HFF-Myc (cell line): ENCODE measurements around the gene ITPR3.

ENCODE experiments used
- DNase-seq: peaks from one replicate; pipeline ENCODE4 v3.0.0-alpha.2; 2011; ENCODE audit warnings: low read depth; ENCODE audit errors: extremely low read depth
- H3K4me3 ChIP-seq: replicated peaks from 2 replicates; pipeline ENCODE4 v1.5.1; 2011; ENCODE audit warnings: low read depth, mild to moderate bottlenecking, control low read depth, low read length
- TF ChIP-seq, protein P1 (sequence below): IDR thresholded peaks from 2 replicates; pipeline ENCODE4 v1.5.1; 2012; ENCODE audit warnings: mild to moderate bottlenecking, low read depth, low read length, control low read depth; ENCODE audit errors: missing control alignments

Gene ITPR3

DNA sequence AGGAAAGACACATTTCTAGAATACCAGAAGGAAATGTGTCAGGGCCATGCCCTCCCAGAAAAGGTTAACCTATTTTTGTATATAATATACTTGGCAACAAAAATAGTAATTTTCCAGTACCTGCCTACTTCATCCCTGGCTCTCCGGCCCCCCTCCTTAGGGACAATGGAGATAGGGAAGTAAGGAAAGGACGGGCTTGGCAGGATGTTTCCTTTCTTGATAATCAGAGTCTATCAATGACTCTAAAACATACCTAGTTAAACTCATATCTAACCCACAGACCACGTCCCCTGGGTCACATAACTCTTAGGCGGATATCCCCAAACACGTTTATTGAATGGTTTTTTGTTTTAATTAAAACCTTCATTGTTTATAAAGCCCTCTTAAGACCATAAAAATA is 78.6 kb downstream of the ITPR3 start:
- no peak overlapping the region for H3K4me3 ChIP-seq
- DNase-seq = no peak
- TF ChIP-seq, protein P1, sequence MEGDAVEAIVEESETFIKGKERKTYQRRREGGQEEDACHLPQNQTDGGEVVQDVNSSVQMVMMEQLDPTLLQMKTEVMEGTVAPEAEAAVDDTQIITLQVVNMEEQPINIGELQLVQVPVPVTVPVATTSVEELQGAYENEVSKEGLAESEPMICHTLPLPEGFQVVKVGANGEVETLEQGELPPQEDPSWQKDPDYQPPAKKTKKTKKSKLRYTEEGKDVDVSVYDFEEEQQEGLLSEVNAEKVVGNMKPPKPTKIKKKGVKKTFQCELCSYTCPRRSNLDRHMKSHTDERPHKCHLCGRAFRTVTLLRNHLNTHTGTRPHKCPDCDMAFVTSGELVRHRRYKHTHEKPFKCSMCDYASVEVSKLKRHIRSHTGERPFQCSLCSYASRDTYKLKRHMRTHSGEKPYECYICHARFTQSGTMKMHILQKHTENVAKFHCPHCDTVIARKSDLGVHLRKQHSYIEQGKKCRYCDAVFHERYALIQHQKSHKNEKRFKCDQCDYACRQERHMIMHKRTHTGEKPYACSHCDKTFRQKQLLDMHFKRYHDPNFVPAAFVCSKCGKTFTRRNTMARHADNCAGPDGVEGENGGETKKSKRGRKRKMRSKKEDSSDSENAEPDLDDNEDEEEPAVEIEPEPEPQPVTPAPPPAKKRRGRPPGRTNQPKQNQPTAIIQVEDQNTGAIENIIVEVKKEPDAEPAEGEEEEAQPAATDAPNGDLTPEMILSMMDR = no peak

DNA sequence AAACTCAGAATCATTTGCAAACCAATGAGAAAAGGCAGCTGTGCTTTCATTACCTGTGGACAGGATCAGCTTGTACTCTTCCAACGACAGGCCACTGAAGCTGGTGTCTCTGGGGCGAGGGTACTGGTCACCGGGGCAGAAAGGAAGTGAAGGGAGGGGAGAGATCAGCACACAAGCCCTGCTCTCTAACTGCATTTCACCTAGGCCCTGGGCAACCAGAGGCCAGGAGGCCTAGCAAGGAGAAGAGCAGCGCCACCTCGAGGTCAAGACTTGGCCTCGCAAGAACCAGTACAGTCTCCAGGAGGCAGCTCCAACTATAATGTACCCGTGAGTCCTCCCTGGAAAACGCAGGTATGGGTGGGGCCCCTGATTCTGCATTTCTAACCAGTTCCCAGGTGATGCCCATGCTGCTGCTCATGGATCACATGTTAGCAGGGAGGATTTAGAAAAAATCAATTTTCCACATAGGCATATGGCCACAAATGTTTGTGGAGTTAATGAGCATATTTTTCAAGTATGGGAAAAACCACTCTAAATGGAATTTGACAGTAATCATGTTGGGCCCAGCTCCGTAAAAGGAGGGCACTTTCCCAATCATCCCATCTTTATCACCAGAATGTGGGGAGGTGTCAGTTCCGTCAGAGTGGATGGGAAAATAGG is 79.4 kb downstream of the ITPR3 start:
- H3K4me3 ChIP-seq = no peak overlapping the region
- TF ChIP-seq, protein P1 = peak; percentile 78
- DNase-seq = no peak

DNA sequence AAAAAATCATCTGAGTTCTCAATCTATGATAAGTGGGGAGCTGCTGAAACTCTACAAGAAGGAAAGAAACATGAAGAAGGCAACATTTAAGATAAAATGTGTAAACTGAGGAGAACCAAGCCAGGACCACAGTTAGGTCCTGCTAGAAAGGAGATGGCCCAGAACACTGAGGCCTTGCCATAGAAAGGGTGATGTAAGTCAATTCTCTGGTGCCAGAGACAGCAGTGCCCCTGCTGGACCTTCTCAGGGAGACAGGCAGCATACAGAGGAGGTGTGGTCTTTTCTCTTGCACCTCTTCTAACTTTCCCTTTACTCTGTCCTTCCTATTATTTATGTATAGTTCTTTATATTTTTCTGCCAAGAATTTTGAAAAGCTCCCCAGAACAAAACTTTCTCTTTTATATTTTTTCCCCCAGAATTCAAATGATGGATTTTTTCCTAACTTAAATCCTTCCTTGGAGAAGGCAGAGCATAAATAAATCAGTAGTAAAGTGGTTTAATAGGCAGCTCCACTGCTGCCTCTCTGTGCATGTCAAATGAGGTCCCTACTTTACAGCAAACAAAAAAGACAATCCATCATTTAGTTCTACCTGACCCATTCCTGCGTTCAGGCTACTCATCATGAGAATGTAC is 81.3 kb downstream of the ITPR3 start:
- no peak overlapping the region for H3K4me3 ChIP-seq
- DNase-seq = no peak
- TF ChIP-seq, protein P1 = peak; percentile 49

DNA sequence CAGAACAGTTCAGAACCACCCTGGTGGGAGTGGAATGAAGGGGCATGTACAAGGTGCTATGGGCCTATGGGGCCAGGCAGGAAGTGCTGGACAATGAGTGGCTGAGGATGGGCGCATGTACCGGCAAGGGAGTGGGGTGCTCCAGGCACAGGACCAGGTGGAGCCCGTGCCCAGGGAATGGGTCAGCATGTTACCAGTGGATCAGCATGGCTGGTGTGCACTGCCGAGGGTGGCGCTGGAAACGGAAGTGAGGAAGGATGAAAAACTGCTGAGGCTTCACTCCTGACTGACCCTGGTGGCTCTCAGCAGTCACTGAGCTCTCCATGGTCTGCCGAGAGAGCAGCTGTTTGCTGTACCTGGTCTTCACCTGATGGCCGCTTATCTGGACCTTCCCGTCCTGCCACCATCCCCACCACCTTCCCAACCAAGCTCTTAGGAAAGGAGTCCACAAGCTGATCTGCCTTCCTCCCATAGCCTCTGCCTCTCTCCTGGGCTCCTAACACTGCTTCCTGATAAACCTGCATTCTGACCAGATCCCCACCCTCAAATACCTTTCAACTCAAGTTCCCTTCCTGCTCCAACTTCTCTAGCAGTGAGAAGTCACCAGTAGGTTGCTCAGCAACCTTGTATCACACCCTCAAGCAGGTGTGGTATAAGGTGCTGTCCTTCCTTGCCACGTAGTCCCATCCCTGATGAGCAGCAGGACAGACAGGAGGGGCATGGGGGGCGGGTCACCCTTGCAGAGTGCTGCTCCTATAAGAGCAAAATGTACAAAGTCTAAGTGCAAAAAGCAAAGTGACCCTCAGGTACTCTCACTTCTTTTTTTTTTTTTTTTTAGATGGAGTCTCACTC is 83.3 kb downstream of the ITPR3 start:
- DNase-seq = no peak
- H3K4me3 ChIP-seq = no peak overlapping the region
- TF ChIP-seq, protein P1 = no peak

DNA sequence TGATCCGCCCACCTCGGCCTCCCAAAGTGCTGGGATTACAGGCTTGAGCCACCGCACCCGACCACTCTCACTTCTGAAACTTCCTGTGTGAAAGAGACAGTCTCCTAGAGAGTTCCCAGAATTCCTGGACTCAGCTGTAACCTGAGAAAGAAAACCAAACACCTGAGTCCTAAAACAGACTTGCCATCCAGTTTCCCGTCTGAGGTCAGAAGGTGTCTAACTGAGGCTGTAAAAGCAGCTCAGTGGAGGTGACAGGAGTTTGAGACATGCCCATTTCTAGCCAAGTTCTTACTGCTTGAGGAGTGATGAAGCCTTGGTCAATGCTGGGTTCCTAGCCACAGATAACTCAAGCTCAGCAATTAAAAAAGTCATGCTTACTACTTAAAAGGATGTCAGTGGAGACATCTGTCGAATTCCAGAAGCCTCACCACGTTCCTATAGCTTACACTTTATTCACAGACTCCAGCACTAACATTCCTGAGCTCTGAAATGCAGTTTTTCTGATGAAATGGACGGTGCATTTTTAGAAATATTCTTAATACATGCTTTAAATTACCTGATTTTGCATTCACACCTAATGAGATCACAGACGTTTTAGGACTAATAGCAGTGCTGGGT is 84.3 kb downstream of the ITPR3 start:
- TF ChIP-seq, protein P1 = no peak
- DNase-seq = no peak
- no peak overlapping the region for H3K4me3 ChIP-seq

DNA sequence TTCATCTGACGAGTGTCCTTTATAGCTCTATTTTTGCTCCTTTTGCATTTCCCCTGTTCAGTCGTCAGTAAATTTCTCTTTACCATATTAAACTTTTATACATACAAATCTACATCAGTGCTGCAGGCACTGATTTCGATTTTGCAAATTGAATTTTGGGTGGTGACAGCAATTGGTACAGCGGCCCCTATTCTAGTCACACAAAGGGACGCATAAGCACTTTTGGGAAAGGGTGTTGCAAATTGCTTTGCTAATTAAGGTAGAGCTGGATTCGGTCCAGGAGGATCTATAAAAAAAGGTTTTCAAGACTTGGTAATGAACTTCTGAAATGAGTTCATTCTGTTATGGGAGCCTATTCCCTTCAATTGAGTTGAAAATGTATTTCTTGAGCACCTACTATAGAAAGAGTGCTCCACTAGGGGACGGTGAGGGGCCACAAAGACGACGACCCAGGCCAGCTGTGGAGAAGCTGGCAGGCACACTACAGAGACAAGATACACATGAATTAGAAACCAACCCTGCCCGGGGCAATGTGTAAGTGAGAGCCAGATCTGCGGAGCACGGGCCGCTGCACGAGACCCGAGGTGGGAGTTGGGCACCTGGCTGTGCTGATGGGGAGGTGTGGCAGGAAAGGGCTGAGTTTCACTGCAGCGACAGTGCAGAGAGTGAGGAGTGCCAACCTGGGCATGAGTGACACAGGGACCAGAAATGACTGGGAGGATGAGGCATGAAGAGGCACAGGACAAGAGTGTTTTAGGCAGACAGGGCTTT is 85.0 kb downstream of the ITPR3 start:
- H3K4me3 ChIP-seq = no peak overlapping the region
- TF ChIP-seq, protein P1 = no peak
- DNase-seq = no peak
